OCI-LY1 (cell line): ENCODE measurements around the gene OLFM3.

Experiments
- CTCF ChIP-seq: fragments of 200-600 bp; sonication (generic), shearing (Covaris generic); IDR thresholded peaks from 2 replicates; pipeline ENCODE4 v1.5.1; 2017; ENCODE audit warnings: mild to moderate bottlenecking, antibody characterized with exemption, low read length, moderate library complexity, mixed read lengths
- EZH2 ChIP-seq: fragments of 200-600 bp; sonication (generic), shearing (Covaris generic); IDR thresholded peaks from 2 replicates; pipeline ENCODE4 v1.8.0; 2017; ENCODE audit warnings: borderline replicate concordance, mixed run types, mild to moderate bottlenecking, antibody characterized with exemption, low read length, moderate library complexity, mixed read lengths

GRCh38 chr1:102045752-102046151 lies 49.0 kb upstream of the OLFM3 start:
- no peak for TF ChIP-seq CTCF
- TF ChIP-seq EZH2: no peak
